IMR-90 (cell line): ENCODE data around the gene FN3KRP. TPM values are rescaled to one million over a fixed set of nuclear protein-coding genes. Genes with fewer than 3 reads are reported as not detected.

Experiments
- ATAC-seq: fragments of 200-7000 bp; cut with Tn5 transposase; 2 replicates; pipeline ENCODE4 v1.9.1; 2020; ENCODE audit warnings: low read depth, mild to moderate bottlenecking, moderate library complexity
- BruUV-seq: library from RNA; stranded (reverse); fragments of 400-500 nt; replicated peaks from 2 replicates; lab custom pipeline; 2021; lab: Mats Ljungman, UMichigan
- CTCF ChIA-PET: fragments of 300-600 bp; formaldehyde crosslinking; extraction: SDS; loops from one replicate; lab custom pipeline; 2021; ENCODE audit warnings: antibody characterized with exemption; lab: Yijun Ruan, JAX
- POLR2A ChIA-PET: fragments of 300-600 bp; sonication (Branson Sonifier 250); formaldehyde crosslinking; loops from one replicate; lab custom pipeline; 2022; ENCODE audit warnings: antibody characterized with exemption; ENCODE audit not compliant: unreplicated experiment; lab: Charles Lee
- DNase-seq: peaks from one replicate; pipeline ENCODE4 v3.0.0; 2013
- H2AFZ ChIP-seq: replicated peaks from 2 replicates; pipeline ENCODE3; 2013; ENCODE audit warnings: low read length, mild to moderate bottlenecking; ENCODE audit not compliant: poor library complexity
- H2AK5ac ChIP-seq: 2 replicates; pipeline ENCODE4 v1.6.1; 2013; ENCODE audit warnings: low read depth, low read length, inconsistent platforms
- H2AK9ac ChIP-seq: replicated peaks from 2 replicates; pipeline ENCODE3; 2013; ENCODE audit warnings: mild to moderate bottlenecking, low read depth, low read length, moderate library complexity; ENCODE audit not compliant: poor library complexity
- H2BK120ac ChIP-seq: 2 replicates; pipeline ENCODE4 v1.6.1; 2013; ENCODE audit warnings: low read depth, low read length, inconsistent platforms
- H2BK15ac ChIP-seq: 3 replicates; pipeline ENCODE4 v1.6.1; 2013; ENCODE audit warnings: low read depth, low read length, inconsistent platforms
- H2BK20ac ChIP-seq: 2 replicates; pipeline ENCODE4 v1.6.1; 2013; ENCODE audit warnings: low read depth, mild to moderate bottlenecking, inconsistent platforms, low read length, moderate library complexity
- H2BK5ac ChIP-seq: 2 replicates; pipeline ENCODE4 v1.6.1; 2013; ENCODE audit warnings: mild to moderate bottlenecking, low read depth, low read length, inconsistent platforms; ENCODE audit not compliant: poor library complexity, severe bottlenecking
- H3K14ac ChIP-seq: replicated peaks from 2 replicates; pipeline ENCODE4 v1.6.1; 2013; ENCODE audit warnings: low read depth, low read length, inconsistent platforms
- H3K18ac ChIP-seq: 2 replicates; pipeline ENCODE4 v1.6.1; 2013; ENCODE audit warnings: low read depth, low read length, control low read depth
- H3K23ac ChIP-seq: 2 replicates; pipeline ENCODE4 v1.6.1; 2013; ENCODE audit warnings: low read depth, low read length, inconsistent platforms
- H3K27ac ChIP-seq: 2 replicates; pipeline ENCODE4 v1.5.1; 2013; ENCODE audit warnings: mild to moderate bottlenecking, control low read depth, low read length; ENCODE audit not compliant: insufficient read depth
- H3K27me3 ChIP-seq: 2 replicates; pipeline ENCODE4 v1.6.1; 2013; ENCODE audit warnings: low read length; ENCODE audit not compliant: control insufficient read depth, insufficient read depth
- H3K36me3 ChIP-seq: 2 replicates; pipeline ENCODE4 v1.6.1; 2013; ENCODE audit warnings: low read length, mixed read lengths; ENCODE audit not compliant: control insufficient read depth, insufficient read depth
- H3K4ac ChIP-seq: 2 replicates; pipeline ENCODE4 v1.6.1; 2013; ENCODE audit warnings: low read depth, low read length, inconsistent platforms
- H3K4me1 ChIP-seq: 2 replicates; pipeline ENCODE4 v1.6.1; 2013; ENCODE audit warnings: low read length, mixed read lengths; ENCODE audit not compliant: control insufficient read depth, insufficient read depth
- H3K4me2 ChIP-seq: 2 replicates; pipeline ENCODE4 v1.6.1; 2013; ENCODE audit warnings: low read depth, mild to moderate bottlenecking, control low read depth, low read length, moderate library complexity
- H3K4me3 ChIP-seq: 2 replicates; pipeline ENCODE4 v1.5.1; 2013; ENCODE audit warnings: low read depth, mild to moderate bottlenecking, control low read depth, low read length, moderate library complexity; ENCODE audit not compliant: insufficient read depth
- H3K56ac ChIP-seq: 2 replicates; pipeline ENCODE4 v1.6.1; 2013; ENCODE audit warnings: low read length, inconsistent platforms; ENCODE audit not compliant: insufficient read depth; ENCODE audit errors: extremely low read depth
- H3K79me1 ChIP-seq, 2 experiments: 2 replicates each; pipeline ENCODE4 v1.6.1; 2013; ENCODE audit warnings: low read length in 2 of 2, inconsistent platforms in 1 of 2, low read depth in 1 of 2
- H3K9ac ChIP-seq: 2 replicates; pipeline ENCODE4 v1.6.1; 2013; ENCODE audit warnings: low read depth, low read length, control low read depth
- H3K9me1 ChIP-seq: 2 replicates; pipeline ENCODE4 v1.6.1; 2013; ENCODE audit warnings: low read length, inconsistent platforms; ENCODE audit not compliant: insufficient read depth
- H3K9me3 ChIP-seq: 2 replicates; pipeline ENCODE4 v1.6.1; 2013; ENCODE audit warnings: low read length; ENCODE audit not compliant: control insufficient read depth, insufficient read depth
- H4K20me1 ChIP-seq: 2 replicates; pipeline ENCODE4 v1.6.1; 2013; ENCODE audit warnings: low read length, inconsistent platforms; ENCODE audit not compliant: insufficient read depth
- H4K5ac ChIP-seq: 2 replicates; pipeline ENCODE4 v1.6.1; 2013; ENCODE audit warnings: mild to moderate bottlenecking, low read depth, low read length, control low read depth
- H4K8ac ChIP-seq, 2 experiments: 2 replicates each; pipeline ENCODE4 v1.6.1; 2013; ENCODE audit warnings: low read depth in 2 of 2, low read length in 2 of 2, control low read depth in 1 of 2, inconsistent platforms in 1 of 2
- H4K91ac ChIP-seq: 2 replicates; pipeline ENCODE4 v1.6.1; 2013; ENCODE audit warnings: low read depth, low read length, inconsistent platforms; ENCODE audit not compliant: insufficient read depth
- MXI1 ChIP-seq: IDR thresholded peaks from 2 replicates; pipeline ENCODE4 v1.6.1; 2012; ENCODE audit warnings: low read depth, mild to moderate bottlenecking, low read length, moderate library complexity, borderline replicate concordance
- RAD21 ChIP-seq: IDR thresholded peaks from 2 replicates; pipeline ENCODE4 v1.6.1; 2012; ENCODE audit warnings: low read length, improper control_type of control experiment
- SMC3 ChIP-seq: fragments of 150-350 bp; IDR thresholded peaks from 2 replicates; pipeline ENCODE4 v1.6.1; 2016; ENCODE audit warnings: low read depth, mild to moderate bottlenecking, antibody characterized with exemption, low read length, moderate library complexity
- WGBS, 2 experiments: methylation state at CpG; one replicate each; pipeline versions ENCODE4 v1.1.5 to v1.1.7; 2013; ENCODE audit warnings: missing lambda C conversion rate in 2 of 2; ENCODE audit not compliant: insufficient read length in 1 of 2; ENCODE audit errors: extremely low coverage in 2 of 2; 5-methylcytosine and 5-hydroxymethylcytosine counted together
- dilution Hi-C: fragments of 300-500 bp; cut with HindIII; formaldehyde crosslinking; loops from one replicate; pipeline ENCODE4 v1.14.3; 2018; ENCODE audit warnings: low sequenced_read_pairs; ENCODE audit not compliant: unreplicated experiment
- in situ Hi-C: fragments of 300-500 bp; cut with MboI; formaldehyde crosslinking; loops from 3 replicates; pipeline ENCODE4 v1.14.3; 2019; ENCODE audit warnings: low sequenced_read_pairs, inconsistent platforms, mixed read lengths
- intact Hi-C: fragments of 100-400 bp; cut with micrococcal nuclease; formaldehyde crosslinking; loops from 2 replicates; pipeline ENCODE4 v1.10.0; 2022
- polyA plus RNA-seq, 3 experiments: library from polyadenylated mRNA; depleted of rRNA; stranded (reverse); fragments of >200 nt; gene quantifications; 2 replicates each; pipeline ENCODE4 v1.2.3, GENCODE V29; 2012; ENCODE audit warnings: low replicate concordance in 1 of 3
- total RNA-seq: library from RNA; depleted of rRNA; stranded (reverse); fragments of >200 nt; gene quantifications from 2 replicates; pipeline ENCODE4 v1.2.3, GENCODE V29; 2012

The FN3KRP gene
- total and polyA plus RNA-seq, 2 of the 4 experiments (the other 2 are of a cell fraction) = 18.6 to 20.3 TPM

- no peak overlapping the region for H4K91ac ChIP-seq
- TF ChIP-seq SMC3 (no peak), RAD21 (no peak), MXI1 (peak; percentile 52; the same call in 1 of the 2 replicates)
- intact Hi-C loops (no loop called here), in situ Hi-C loops (no loop called here), dilution Hi-C loops (no loop called here)
- no peak overlapping the region for H2BK15ac ChIP-seq
- H3K27ac ChIP-seq = peak overlapping the region; percentile 18; the same call in 1 of the 2 replicates
- H2BK5ac ChIP-seq = no peak overlapping the region
- H3K4me1 ChIP-seq = peaks cover 4% of the 10 kb centered on the region
- H2AK5ac ChIP-seq = no peak overlapping the region
- H4K8ac ChIP-seq = no peak overlapping the region; a peak in 1 of 4 replicates
- no peak overlapping the region for H2BK20ac ChIP-seq
- H3K36me3 ChIP-seq = no peaks in the 10 kb centered on the region
- no peak overlapping the region for H3K23ac ChIP-seq
- POLR2A ChIA-PET = interaction anchor here (0.6 kb wide), 1 partner anchor 332 kb away, joined by 6 read pairs; no protein-coding TSS in a partner anchor
- H2AFZ ChIP-seq = peak overlapping the region; percentile 98
- ATAC-seq = no peak; the same call in 1 of the 2 replicates
- BruUV-seq = no TSS peak
- DNase-seq = no peak
- H2AK9ac ChIP-seq = no peak overlapping the region
- no peak overlapping the region for H4K5ac ChIP-seq
- H3K18ac ChIP-seq = no peak overlapping the region
- H3K4me2 ChIP-seq = peak overlapping the region; percentile 98
- no peaks in the 10 kb centered on the region; the same call in 1 of the 2 replicates for H3K9me3 ChIP-seq
- 3% methylated on average over 8 of the region's 56 CpGs; no CpG with 5 or more reads in 1 of the 2 experiments for WGBS, 2 experiments
- no peak overlapping the region for H3K14ac ChIP-seq
- peak overlapping the region; percentile 82 for H3K9ac ChIP-seq
- no peaks in the 10 kb centered on the region for H3K27me3 ChIP-seq
- H2BK120ac ChIP-seq = no peak overlapping the region
- peaks cover 16% of the 10 kb centered on the region for H4K20me1 ChIP-seq
- H3K9me1 ChIP-seq = peaks cover 10% of the 10 kb centered on the region
- H3K4me3 ChIP-seq = peak overlapping the region; percentile 62
- no peak overlapping the region for H3K4ac ChIP-seq
- peaks cover 27 to 38% of the 10 kb centered on the region in 2 experiments for H3K79me1 ChIP-seq
- CTCF ChIA-PET = no interaction called here
- H3K56ac ChIP-seq = no peak overlapping the region
Measured at GRCh38 chr17:82751171-82751570, 34.7 kb downstream of the FN3KRP start.
